Choroid plexus epithelial cell (primary cell): Measurements from ENCODE around the gene INVS.
A peak's percentile ranks its signal among the peaks of the same experiment; 100 is the strongest.
"Not testable (repeated sequence)": the region's sequence is repeated elsewhere in the genome, so short reads cannot be mapped to it uniquely, and the experiment has no call there.

Experiments used
- DNase-seq: peaks from one replicate; pipeline ENCODE4 v3.0.0-alpha.2; 2010; ENCODE audit warnings: low read depth
- H3K4me3 ChIP-seq: 2 replicates; pipeline ENCODE4 v1.5.1; 2011; ENCODE audit warnings: low read depth, mild to moderate bottlenecking, control low read depth, low read length, moderate library complexity
- TF ChIP-seq, protein P1 (sequence below): conservative IDR thresholded peaks from 2 replicates; pipeline ENCODE4 v1.5.1; 2011; ENCODE audit warnings: low read depth, mild to moderate bottlenecking, control low read depth, inconsistent platforms, low read length, moderate library complexity

Gene INVS

DNA sequence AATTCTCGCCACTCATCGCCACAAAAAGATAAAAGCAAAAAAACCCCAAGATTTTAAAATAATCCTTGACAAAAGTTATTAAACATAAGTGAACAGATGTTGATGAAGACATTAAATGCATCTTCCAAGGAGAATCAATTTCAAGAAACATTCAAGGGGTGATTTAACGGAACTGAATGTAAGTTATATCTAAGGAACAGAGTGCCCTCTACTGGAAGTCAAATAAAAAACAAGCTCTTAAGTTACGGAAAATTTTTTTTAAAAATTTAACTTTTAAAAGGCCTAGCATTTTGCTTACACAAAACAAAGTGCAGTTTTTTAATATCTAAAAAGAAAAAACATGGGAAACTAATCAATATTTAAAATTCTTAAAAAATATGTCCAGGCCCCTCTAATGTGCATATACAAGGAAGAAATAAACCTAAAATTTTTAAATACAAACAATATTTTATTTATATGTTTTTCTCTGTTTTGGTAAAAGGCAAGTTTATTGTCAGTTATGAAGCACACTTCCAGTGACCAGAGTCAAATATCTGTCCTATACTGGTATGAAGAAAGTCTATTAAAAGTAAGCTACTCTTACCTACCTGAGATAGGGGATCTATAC lies 225.7 kb downstream of the INVS start:
- H3K4me3 ChIP-seq, result no peak overlapping the region
- TF ChIP-seq, protein P1, sequence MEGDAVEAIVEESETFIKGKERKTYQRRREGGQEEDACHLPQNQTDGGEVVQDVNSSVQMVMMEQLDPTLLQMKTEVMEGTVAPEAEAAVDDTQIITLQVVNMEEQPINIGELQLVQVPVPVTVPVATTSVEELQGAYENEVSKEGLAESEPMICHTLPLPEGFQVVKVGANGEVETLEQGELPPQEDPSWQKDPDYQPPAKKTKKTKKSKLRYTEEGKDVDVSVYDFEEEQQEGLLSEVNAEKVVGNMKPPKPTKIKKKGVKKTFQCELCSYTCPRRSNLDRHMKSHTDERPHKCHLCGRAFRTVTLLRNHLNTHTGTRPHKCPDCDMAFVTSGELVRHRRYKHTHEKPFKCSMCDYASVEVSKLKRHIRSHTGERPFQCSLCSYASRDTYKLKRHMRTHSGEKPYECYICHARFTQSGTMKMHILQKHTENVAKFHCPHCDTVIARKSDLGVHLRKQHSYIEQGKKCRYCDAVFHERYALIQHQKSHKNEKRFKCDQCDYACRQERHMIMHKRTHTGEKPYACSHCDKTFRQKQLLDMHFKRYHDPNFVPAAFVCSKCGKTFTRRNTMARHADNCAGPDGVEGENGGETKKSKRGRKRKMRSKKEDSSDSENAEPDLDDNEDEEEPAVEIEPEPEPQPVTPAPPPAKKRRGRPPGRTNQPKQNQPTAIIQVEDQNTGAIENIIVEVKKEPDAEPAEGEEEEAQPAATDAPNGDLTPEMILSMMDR, result peak; percentile 51
- DNase-seq, result peak; percentile 82

- not testable (repeated sequence) for H3K4me3 ChIP-seq, DNase-seq
Measured at GRCh38 chr9:100338736-100339135, 239.7 kb downstream of the INVS start.

- TF ChIP-seq, protein P1, result no peak
- H3K4me3 ChIP-seq, result no peak overlapping the region
- DNase-seq, result no peak
Measured at GRCh38 chr9:100340224-100340623, 241.2 kb downstream of the INVS start.

GRCh38 chr9:100341889-100342288 lies 242.8 kb downstream of the INVS start:
- no peak for DNase-seq
- TF ChIP-seq, protein P1, result no peak
- H3K4me3 ChIP-seq, result no peak overlapping the region

DNA sequence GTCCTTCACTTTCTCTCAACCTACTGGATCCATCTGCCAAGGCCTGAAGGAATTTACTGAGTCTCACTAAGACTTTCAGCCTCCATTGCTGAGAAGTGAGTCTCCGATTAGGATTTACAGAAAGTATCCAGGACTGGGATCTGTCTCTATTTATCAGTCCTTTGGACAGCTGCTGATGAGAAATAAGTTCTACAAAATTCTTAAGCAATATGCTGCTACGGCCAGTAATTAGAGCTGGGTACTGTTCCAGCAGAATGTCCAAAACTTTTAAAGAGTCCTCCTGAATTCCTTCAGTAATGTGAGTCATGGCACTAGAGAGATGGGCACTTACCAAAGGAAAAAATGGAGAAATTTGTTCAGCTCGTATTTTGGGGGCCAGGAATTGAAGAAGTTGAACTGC lies 247.8 kb downstream of the INVS start:
- no peak for DNase-seq
- TF ChIP-seq, protein P1, result no peak
- no peak overlapping the region for H3K4me3 ChIP-seq

DNA sequence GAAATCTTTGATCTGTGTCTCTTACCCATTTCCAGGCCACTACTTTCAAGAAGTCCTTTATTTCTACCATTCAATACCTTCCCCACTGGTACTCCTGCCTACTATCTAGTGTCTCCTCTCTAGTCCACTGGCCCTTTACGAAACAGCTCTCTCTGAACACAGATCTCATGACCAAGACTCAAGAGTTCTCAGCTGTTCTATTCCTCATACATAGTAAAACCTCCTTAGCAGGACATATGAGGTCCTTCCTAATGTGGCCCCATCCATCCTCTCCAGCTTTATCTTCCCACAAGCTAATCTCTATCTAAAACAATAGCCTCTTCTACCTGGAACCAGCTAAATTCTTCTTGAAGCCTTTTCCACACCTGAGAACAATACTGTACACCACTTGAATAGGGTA lies 251.1 kb downstream of the INVS start:
- DNase-seq, result peak; percentile 13
- no peak overlapping the region for H3K4me3 ChIP-seq
- TF ChIP-seq, protein P1, result no peak
